Activated CD4-positive, alpha-beta T cell treated with anti-CD3 and anti-CD28 coated beads, Interleukin-2, amount 50 U/mL, for 1 hour (primary cell): Measurements from ENCODE around the gene LECT2.

Experiments used
- DNase-seq: peaks from one replicate; pipeline ENCODE4 v3.0.0-alpha.2; 2020

LECT2 gene

GRCh38 chr5:135954899-135955298 lies at the start of gene LECT2:
TSS of gene LECT2 (minus strand) at chr5:135954983. CDS start at chr5:135954833, 150 bp downstream.
- no peak for DNase-seq

GRCh38 chr5:136004436-136004835 lies 49.7 kb upstream of the LECT2 start:
- no peak for DNase-seq

GRCh38 chr5:136001466-136001981 lies 46.7 kb upstream of the LECT2 start:
- no peak for DNase-seq

DNA sequence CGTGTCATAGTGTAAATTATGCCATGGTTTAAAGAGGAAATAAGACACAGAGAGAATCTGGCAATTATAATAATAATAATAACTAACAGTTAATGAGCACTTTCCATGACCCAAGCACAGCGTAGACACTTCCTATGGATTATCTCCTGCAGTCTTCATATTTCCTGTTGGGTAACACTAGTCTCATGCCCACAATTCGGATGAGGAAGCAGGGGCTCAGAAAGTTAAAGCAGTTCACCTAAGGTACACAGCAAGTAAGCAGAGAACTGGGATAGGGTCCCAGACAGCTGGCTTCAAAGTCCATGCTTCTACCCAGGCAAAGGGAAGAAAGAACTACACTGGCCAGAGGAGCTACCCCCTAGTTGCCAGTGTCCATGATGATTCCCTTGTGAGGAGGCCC lies 46.1 kb upstream of the LECT2 start:
- DNase-seq, result no peak

GRCh38 chr5:136000147-136000546 lies 45.4 kb upstream of the LECT2 start:
- DNase-seq, result no peak

DNA sequence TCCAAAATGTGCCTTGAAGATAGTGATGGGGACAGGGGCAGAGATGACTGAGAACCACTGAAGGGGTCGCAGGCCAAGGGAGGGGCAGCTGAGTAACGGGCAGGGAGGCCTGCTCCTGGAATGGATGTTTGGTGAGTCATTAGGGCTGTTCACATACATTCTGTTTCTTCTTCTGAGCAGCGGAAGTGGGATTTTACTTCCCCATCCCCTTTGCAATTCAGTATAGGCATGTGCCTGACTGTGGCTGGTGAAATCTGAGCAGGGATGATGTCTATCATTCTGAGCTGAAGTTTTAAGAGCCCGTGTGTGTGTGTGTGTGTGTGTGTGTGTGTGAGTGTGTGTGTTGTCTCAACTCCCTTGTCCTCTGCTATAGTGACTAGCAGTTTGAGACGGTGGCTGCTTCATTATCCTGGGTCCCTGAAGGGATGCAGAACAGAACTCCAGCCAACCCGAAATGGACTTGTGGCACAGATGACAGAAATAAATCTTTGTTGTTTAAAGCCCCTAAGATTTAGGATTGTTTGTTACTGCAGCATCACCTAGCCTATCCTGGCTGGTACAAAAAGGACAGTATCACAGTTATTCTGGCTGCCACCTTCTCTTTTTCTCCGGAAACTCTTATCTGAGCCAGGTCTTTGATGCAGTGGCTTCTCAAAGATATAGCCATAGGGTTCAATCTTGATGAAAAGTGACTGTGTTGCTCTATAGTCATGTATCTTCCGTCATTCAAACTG lies 44.8 kb upstream of the LECT2 start:
- no peak for DNase-seq

DNA sequence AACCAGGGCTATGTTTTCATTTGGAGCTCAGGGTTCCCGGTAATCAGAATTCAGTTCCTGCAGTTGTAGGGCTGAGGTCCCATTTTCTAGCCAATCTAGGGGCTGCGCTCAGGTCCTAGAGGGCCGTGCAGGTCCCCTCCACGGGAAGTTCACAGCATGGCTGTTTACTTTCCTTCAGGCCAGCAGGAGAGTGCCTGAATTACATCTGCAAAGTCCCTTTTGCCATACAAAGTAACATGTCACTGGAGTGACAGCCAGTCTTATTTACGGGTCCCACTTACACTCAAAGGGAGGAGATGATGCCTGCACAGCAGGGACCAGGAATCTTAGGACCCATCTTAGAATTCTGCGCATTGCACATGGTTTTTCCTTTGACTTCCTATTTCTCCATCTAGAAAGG lies 44.1 kb upstream of the LECT2 start:
- no peak for DNase-seq

- no peak for DNase-seq
Measured at GRCh38 chr5:135997673-135998335, 43.0 kb upstream of the LECT2 start.

- no peak for DNase-seq
Measured at GRCh38 chr5:135996611-135997010, 41.8 kb upstream of the LECT2 start.

GRCh38 chr5:135995976-135996375 lies 41.2 kb upstream of the LECT2 start:
- DNase-seq, result no peak

DNA sequence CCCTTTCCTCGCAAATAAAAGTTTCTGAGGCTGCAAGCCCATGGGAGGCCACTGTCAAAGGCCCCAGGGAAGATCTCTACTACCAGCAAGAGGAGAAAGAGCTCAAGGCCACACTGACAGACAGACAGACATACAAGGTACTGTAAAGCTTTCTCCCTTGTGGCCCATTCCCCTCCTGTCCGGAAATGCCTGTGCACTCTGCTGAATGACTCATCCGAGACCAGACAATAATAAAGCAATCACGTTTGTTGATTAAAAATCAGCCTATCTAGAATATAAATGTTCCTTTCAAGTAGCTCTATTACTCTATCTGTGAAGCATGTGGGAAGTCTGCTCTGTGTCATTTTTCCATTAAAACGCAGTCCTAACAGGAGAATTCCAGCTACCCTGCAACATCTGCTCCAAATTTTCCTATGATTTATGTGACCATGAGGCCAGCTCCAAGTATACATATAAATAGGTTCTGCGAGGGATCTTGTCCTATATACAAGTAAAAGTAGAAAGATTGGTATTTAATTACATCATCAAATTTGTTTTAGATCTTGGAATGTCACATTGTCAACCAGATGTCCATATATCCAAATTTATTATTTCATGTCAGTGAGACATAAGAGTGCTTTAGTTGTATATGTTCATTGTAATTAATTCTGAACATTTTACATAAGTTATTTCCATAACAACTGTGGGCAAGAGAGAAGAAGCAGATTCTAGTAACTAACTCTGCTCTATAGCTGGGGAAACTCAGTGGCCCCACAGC lies 39.3 kb upstream of the LECT2 start:
- DNase-seq, result no peak

- DNase-seq, result no peak
Measured at GRCh38 chr5:135993335-135993879, 38.6 kb upstream of the LECT2 start.

- DNase-seq, result no peak
Measured at GRCh38 chr5:135991429-135991828, 36.6 kb upstream of the LECT2 start.

- DNase-seq, result no peak
Measured at GRCh38 chr5:135990528-135991255, 35.9 kb upstream of the LECT2 start.

DNA sequence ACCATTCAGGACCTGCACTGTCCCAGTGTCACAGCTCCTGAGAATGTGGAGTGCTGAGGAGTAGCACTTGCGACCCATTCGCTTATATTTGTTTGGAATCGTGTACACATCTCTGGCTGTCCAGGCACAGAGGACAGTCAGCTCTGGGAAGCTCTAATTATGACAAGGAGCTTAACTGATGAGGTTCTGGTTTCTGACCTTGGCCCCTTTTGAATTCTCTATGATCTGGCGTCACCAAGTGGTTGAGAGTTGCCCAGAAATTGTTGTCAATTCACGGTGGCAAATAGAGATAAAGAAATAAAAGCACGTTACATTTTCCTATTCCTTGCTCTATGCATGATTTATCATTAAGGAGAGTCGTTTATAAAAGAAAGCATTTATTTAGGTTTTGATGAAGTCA lies 34.9 kb upstream of the LECT2 start:
- DNase-seq, result no peak

DNA sequence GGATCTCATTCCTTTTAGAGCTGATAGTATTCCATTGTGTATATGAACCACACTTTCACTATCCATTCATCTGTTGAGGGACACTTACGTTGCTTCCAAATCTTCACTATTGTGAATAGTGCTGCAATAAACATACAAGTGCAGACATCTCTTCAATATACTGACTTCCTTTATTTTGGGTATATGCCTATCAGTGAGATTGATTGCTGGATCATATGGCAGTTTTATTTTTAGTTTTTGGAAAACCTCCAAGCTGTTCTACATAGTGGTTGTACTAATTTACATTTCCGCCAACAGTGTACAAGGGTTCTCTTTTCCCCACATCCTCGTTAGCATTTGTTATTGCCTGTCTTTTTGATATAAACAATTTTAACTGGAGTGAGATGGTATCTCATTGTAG lies 33.8 kb upstream of the LECT2 start:
- no peak for DNase-seq

DNA sequence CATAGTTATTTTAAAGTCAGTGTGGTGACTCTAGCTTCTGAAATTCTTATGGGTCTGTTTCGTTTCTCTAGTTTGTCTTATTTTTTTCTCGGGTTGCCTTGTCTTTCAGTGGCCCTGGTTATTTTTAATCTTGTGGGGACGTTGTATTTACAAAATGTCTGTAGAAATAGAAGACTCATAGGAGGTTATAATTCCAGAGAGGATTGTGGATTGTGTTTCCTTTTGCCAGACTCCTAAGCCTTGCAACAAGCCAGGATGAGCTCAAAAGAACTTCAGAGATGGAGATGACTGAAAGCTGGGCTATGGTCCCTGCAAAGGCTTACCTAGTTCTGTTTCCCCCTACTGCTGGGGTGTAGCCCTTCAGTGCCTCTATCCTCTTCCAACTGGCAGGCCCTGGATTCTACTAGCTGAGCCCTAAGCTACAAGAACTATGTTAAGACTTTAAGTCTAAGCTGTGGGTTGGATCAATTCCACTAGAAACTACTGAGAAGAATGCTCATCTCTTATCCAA lies 32.2 kb upstream of the LECT2 start:
- no peak for DNase-seq

DNA sequence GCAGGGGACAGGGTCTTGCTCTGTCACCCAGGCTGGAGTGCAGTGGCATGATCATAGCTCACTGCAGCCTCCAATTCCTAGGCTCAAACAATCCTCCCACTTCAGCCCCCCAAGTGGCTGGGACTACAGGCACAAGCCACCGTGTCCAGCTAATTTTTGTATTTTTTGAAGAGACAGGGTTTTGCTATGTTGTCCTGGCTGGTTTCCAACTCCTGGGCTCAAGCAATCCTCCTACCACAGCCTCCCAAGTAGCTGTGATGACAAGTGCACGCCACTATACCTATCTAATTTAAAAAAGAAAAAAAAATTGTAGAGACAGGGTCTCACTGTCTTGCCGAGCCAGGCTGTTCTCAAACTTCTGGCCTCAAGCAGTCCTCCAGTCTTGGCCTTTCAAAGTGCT lies 31.6 kb upstream of the LECT2 start:
- no peak for DNase-seq

GRCh38 chr5:135985951-135986350 lies 31.2 kb upstream of the LECT2 start:
- DNase-seq, result no peak

DNA sequence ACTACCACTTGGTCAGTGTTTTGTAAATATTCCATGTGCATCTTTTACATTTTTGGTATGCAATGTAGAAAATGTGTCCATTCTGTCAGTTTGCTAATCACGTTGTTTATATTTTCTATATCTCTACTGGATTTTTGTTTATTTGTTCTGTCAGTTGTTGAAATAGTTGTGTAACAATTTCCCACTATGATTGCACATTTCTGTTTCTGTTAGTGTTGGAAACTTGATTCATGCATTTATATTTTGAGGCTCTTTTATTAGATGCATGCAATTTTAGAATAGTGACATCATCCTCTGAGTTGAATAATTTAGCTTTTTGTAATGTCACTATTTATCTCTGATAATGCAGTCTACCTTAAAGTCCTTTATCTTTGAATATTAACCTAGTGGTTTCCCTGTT lies 25.8 kb upstream of the LECT2 start:
- DNase-seq, result no peak

- no peak for DNase-seq
Measured at GRCh38 chr5:135979510-135979909, 24.7 kb upstream of the LECT2 start.

GRCh38 chr5:135978993-135979392 lies 24.2 kb upstream of the LECT2 start:
- DNase-seq, result no peak
